Hepatocyte (in vitro differentiated cells): ENCODE measurements around the gene FLCN. TPM values are rescaled to one million over a fixed set of nuclear protein-coding genes. Genes with fewer than 3 reads are reported as not detected.

Source experiments
- DNase-seq: peaks from one replicate; pipeline ENCODE4 v3.0.0-alpha.2; 2016; ENCODE audit warnings: low spot score
- H2AFZ ChIP-seq: fragments of 200-600 bp; sonication (generic); 2 replicates; pipeline ENCODE4 v1.6.0; 2016; ENCODE audit warnings: antibody characterized with exemption, mild to moderate bottlenecking
- H3K27ac ChIP-seq: fragments of 200-600 bp; sonication (generic); 2 replicates; pipeline ENCODE4 v1.5.1; 2016; ENCODE audit warnings: mild to moderate bottlenecking
- H3K27me3 ChIP-seq: fragments of 200-600 bp; sonication (generic); 2 replicates; pipeline ENCODE4 v1.6.1; 2016
- H3K36me3 ChIP-seq: fragments of 200-600 bp; sonication (generic); replicated peaks from 2 replicates; pipeline ENCODE4 v1.5.1; 2016; ENCODE audit warnings: low read depth; ENCODE audit not compliant: insufficient read depth
- H3K4me1 ChIP-seq: fragments of 200-600 bp; sonication (generic); 2 replicates; pipeline ENCODE4 v1.5.1; 2016; ENCODE audit warnings: mild to moderate bottlenecking, moderate library complexity; ENCODE audit not compliant: insufficient read depth
- H3K4me2 ChIP-seq: fragments of 200-600 bp; sonication (generic); 2 replicates; pipeline ENCODE4 v1.6.0; 2016
- H3K4me3 ChIP-seq: fragments of 200-600 bp; sonication (generic); 2 replicates; pipeline ENCODE4 v1.5.1; 2016; ENCODE audit warnings: mild to moderate bottlenecking
- H3K79me2 ChIP-seq: fragments of 200-600 bp; sonication (generic); 2 replicates; pipeline ENCODE4 v1.6.0; 2017; ENCODE audit warnings: mild to moderate bottlenecking
- H3K9me2 ChIP-seq: fragments of 200-600 bp; sonication (generic); replicated peaks from 2 replicates; pipeline ENCODE4 v1.6.0; 2017; ENCODE audit warnings: mild to moderate bottlenecking; ENCODE audit not compliant: insufficient read depth
- H3K9me3 ChIP-seq: fragments of 200-600 bp; sonication (generic); 2 replicates; pipeline ENCODE4 v1.5.1; 2016; ENCODE audit warnings: low read depth, mild to moderate bottlenecking
- H4K20me1 ChIP-seq: fragments of 200-600 bp; sonication (generic); 2 replicates; pipeline ENCODE4 v1.6.0; 2016; ENCODE audit warnings: mild to moderate bottlenecking; ENCODE audit not compliant: insufficient read depth, poor library complexity, severe bottlenecking
- EZH2 ChIP-seq: fragments of 200-600 bp; sonication (generic); IDR thresholded peaks from 2 replicates; pipeline ENCODE4 v1.6.1; 2016; ENCODE audit warnings: antibody characterized with exemption, mild to moderate bottlenecking, borderline replicate concordance
- EZH2phosphoT487 ChIP-seq: fragments of 200-600 bp; sonication (generic); IDR thresholded peaks from one replicate; pipeline ENCODE4 v1.6.1; 2018; ENCODE audit warnings: antibody characterized with exemption, mild to moderate bottlenecking, low read depth, moderate library complexity; ENCODE audit not compliant: unreplicated experiment, severe bottlenecking
- WGBS: methylation state at CpG from one replicate; pipeline ENCODE4 v1.1.6; 2016; ENCODE audit warnings: low lambda C conversion rate; ENCODE audit errors: missing lambda C conversion rate; 5-methylcytosine and 5-hydroxymethylcytosine counted together
- polyA plus RNA-seq: library from polyadenylated mRNA; unstranded; fragments of >200 nt; fragmentation: Nextera tagmentation; extraction: Ambion mirVana; gene quantifications from 2 replicates; pipeline ENCODE4 v1.2.1, GENCODE V29; 2016
- total RNA-seq: library from RNA; depleted of rRNA; stranded (reverse); fragments of >200 nt; gene quantifications from 2 replicates; pipeline ENCODE4 v1.2.3, GENCODE V29; 2014
- TF ChIP-seq, protein P1 (sequence below): fragments of 200-600 bp; sonication (generic); IDR thresholded peaks from 2 replicates; pipeline ENCODE4 v1.5.1; 2016; ENCODE audit warnings: antibody characterized with exemption, mild to moderate bottlenecking; ENCODE audit not compliant: poor library complexity

Gene FLCN
- total and polyA plus RNA-seq, 2 experiments from 2014 or later, result 31.0 to 66.2 TPM

DNA sequence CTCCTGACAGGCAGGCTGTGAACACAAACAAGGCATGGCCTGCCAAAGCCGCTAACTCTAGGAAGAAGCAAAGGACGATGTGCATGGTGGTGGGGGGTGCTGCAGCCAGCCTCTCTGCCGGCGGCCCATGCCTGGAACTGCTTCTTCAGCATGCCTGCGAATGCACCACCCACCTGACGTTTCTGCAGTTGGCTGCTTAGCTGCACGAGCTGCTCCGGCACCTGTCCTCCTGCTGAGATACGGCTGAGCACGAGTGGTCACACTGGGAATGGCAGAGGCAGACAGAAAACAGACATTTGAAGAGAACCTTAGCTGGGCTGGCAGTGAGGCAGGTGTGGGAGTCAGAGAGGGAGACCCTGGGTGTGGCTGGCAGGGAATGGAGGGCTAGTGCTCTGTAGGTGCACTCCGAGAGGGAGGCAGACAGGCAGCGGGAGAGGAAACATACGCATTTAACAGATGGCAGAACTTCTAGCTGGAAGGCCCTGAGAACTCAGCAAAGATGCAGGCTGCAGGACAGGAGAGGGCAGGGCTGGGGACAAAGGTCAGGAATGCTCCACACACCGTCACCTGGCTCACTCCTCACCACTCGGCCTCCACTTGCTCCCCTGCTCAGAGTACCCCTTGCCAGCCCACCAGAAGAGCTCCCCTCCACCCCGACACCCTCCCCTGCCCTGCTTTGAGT is 5.2 kb downstream of the FLCN start:
- Histone ChIP-seq H3K4me2 (no peak overlapping the region), H3K9me2 (no peaks in the 10 kb centered on the region), H3K9me3 (no peaks in the 10 kb centered on the region), H3K27me3 (no peaks in the 10 kb centered on the region), H3K4me3 (no peak overlapping the region), H3K27ac (peak overlapping the region; percentile 55), H3K79me2 (peaks cover 71% of the 10 kb centered on the region), H3K36me3 (no peaks in the 10 kb centered on the region), H2AFZ (no peak overlapping the region), H4K20me1 (peaks cover 73% of the 10 kb centered on the region), H3K4me1 (peaks cover 29% of the 10 kb centered on the region)
- 84% methylated on average over 16 of the region's 16 CpGs for WGBS
- DNase-seq, result no peak
- no peak for TF ChIP-seq EZH2
- no peak for TF ChIP-seq EZH2phosphoT487
- TF ChIP-seq, protein P1, sequence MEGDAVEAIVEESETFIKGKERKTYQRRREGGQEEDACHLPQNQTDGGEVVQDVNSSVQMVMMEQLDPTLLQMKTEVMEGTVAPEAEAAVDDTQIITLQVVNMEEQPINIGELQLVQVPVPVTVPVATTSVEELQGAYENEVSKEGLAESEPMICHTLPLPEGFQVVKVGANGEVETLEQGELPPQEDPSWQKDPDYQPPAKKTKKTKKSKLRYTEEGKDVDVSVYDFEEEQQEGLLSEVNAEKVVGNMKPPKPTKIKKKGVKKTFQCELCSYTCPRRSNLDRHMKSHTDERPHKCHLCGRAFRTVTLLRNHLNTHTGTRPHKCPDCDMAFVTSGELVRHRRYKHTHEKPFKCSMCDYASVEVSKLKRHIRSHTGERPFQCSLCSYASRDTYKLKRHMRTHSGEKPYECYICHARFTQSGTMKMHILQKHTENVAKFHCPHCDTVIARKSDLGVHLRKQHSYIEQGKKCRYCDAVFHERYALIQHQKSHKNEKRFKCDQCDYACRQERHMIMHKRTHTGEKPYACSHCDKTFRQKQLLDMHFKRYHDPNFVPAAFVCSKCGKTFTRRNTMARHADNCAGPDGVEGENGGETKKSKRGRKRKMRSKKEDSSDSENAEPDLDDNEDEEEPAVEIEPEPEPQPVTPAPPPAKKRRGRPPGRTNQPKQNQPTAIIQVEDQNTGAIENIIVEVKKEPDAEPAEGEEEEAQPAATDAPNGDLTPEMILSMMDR, result no peak

DNA sequence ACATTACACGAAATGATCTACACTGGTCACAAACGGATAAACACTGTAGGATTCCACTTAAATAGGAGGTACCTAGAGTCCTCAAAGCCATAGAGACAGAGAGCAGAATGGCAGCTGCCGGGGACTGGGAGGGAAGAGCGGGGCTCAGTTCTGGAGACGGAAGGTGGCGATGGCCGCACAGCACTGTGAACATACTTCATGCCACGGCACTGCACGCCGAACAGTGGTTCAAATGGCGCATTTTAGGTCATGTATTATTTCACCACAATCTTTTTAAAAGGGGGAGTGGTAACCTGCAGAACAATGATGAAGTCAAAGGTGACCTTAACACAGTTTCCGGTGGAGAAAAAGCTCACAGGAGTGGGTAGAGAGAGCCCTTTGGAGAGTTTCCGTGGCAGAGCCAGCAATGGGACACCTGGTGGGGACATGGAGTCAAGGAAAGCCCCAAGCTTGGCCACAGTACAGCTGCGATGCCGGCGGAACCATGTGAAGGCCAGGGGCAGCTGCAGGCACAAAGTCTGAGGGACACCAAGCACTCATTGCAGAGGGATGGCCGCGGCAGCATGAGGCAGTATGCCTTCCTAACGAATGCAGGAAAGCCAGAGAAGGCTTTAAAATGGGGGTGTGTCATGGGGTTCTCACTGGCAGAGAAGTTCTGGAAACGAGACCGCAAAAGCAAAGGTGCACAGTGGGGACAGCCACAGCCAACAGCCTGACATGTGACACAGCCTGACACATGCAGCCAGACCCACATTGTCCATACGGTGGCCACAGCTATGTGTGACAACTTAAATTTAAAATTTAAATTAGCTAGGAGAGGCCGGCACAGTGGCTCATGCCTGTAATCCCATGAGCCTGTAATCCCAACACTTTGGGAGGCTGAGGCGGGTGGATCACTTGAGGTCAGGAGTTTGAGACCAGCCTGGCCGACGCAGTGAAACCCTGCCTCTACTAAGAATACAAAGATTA is 7.3 kb downstream of the FLCN start:
- H3K27me3 ChIP-seq, result no peaks in the 10 kb centered on the region
- H4K20me1 ChIP-seq, result peaks cover 55% of the 10 kb centered on the region
- no peak overlapping the region for H2AFZ ChIP-seq
- no peak overlapping the region for H3K4me2 ChIP-seq
- no peak for DNase-seq
- 94% methylated on average over 26 of the region's 26 CpGs for WGBS
- no peak overlapping the region for H3K4me3 ChIP-seq
- no peaks in the 10 kb centered on the region for H3K9me3 ChIP-seq
- H3K27ac ChIP-seq, result no peak overlapping the region
- peaks cover 51% of the 10 kb centered on the region for H3K79me2 ChIP-seq
- peaks cover 20% of the 10 kb centered on the region for H3K4me1 ChIP-seq
- TF ChIP-seq, protein P1, result no peak
- TF ChIP-seq EZH2phosphoT487 (no peak), EZH2 (no peak)
- no peaks in the 10 kb centered on the region for H3K36me3 ChIP-seq
- no peaks in the 10 kb centered on the region for H3K9me2 ChIP-seq

DNA sequence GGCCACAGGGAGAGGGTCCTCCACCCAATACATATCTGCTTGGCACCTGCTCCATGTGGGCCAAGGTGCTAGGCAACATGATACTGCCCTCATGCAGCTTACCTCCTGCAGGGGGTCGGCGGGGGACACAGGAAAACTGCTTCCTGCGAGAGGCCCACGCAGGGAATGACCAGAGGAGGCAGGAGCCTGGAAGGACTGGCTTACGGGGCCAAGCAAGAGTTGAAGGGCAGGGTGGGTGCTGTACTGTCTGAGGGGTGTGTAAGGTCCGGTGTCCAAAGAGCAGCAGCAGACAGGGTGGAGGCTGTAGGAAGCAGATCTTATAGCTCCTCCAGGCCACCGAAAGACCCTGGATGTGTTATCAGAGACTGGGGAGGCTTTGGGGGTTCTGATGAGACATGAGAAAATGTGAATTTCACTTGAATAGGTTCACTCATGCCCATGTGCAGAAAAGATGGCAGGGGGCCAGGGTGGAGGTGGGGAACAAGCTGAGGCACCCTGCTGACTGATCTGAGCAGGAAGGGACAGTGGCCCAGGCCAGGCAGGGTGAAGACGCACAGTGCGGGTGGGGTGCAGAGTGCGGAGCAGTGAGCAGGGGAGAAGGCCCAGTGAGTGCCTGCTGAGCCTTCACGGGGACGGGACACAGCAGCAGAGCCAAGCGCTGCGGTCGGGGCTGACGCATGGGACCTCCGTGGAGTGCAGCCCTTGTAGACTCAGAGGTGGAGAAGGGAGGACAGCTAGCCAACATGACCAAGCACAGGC is 8.3 kb downstream of the FLCN start:
- no peaks in the 10 kb centered on the region for H3K27me3 ChIP-seq
- H3K9me2 ChIP-seq, result no peaks in the 10 kb centered on the region
- no peak overlapping the region for H2AFZ ChIP-seq
- TF ChIP-seq, protein P1, result no peak
- no peaks in the 10 kb centered on the region for H3K9me3 ChIP-seq
- no peak overlapping the region for H3K4me2 ChIP-seq
- H3K4me1 ChIP-seq, result peaks cover 11% of the 10 kb centered on the region
- no peak overlapping the region for H3K27ac ChIP-seq
- WGBS, result 97% methylated on average over 17 of the region's 17 CpGs
- H4K20me1 ChIP-seq, result peaks cover 49% of the 10 kb centered on the region
- no peak overlapping the region for H3K4me3 ChIP-seq
- no peak for DNase-seq
- peaks cover 41% of the 10 kb centered on the region for H3K79me2 ChIP-seq
- no peaks in the 10 kb centered on the region for H3K36me3 ChIP-seq
